A673 (cell line): ENCODE results near the gene RRH. TPM values are rescaled to one million over a fixed set of nuclear protein-coding genes. Genes with fewer than 3 reads are reported as not detected.
"Not testable (repeated sequence)": the region's sequence is repeated elsewhere in the genome, so short reads cannot be mapped to it uniquely, and the experiment has no call there.

ENCODE experiments used
- BruUV-seq: library from RNA; stranded (reverse); fragments of 400-500 nt; replicated peaks from 2 replicates; lab custom pipeline; 2021; lab: Mats Ljungman, UMichigan
- CTCF ChIA-PET: fragments of 300-600 bp; sonication (Branson Sonifier 250); formaldehyde crosslinking; loops from one replicate; lab custom pipeline; 2022; ENCODE audit warnings: antibody characterized with exemption; lab: Charles Lee
- POLR2A ChIA-PET: fragments of 300-600 bp; sonication (Branson Sonifier 250); formaldehyde crosslinking; loops from one replicate; lab custom pipeline; 2022; ENCODE audit warnings: antibody characterized with exemption; ENCODE audit not compliant: low non-redundant PET; lab: Charles Lee
- DNase-seq: peaks from one replicate; pipeline ENCODE4 v3.0.0-alpha.2; 2015; ENCODE audit warnings: low spot score
- H3K27ac ChIP-seq: fragments of 200-600 bp; sonication (generic); 2 replicates; pipeline ENCODE4 v1.5.1; 2016; ENCODE audit warnings: mixed run types, low read depth, mild to moderate bottlenecking, mixed read lengths, antibody characterized with exemption, low read length; ENCODE audit not compliant: poor library complexity, severe bottlenecking
- H3K27me3 ChIP-seq: fragments of 200-600 bp; sonication (generic); replicated peaks from 2 replicates; pipeline ENCODE4 v1.6.1; 2017; ENCODE audit warnings: mixed run types, low read depth, mild to moderate bottlenecking, mixed read lengths, antibody characterized with exemption, low read length; ENCODE audit not compliant: insufficient read depth, poor library complexity
- H3K36me3 ChIP-seq: fragments of 200-600 bp; sonication (generic); 2 replicates; pipeline ENCODE4 v1.6.1; 2016; ENCODE audit warnings: mixed run types, mild to moderate bottlenecking, mixed read lengths, antibody characterized with exemption, low read length; ENCODE audit not compliant: insufficient read depth, poor library complexity, severe bottlenecking
- H3K4me1 ChIP-seq: fragments of 200-600 bp; sonication (generic); 2 replicates; pipeline ENCODE4 v1.6.1; 2017; ENCODE audit warnings: mixed run types, mild to moderate bottlenecking, mixed read lengths, antibody characterized with exemption, low read length; ENCODE audit not compliant: insufficient read depth, poor library complexity, severe bottlenecking
- H3K4me3 ChIP-seq: fragments of 200-600 bp; sonication (generic); 2 replicates; pipeline ENCODE4 v1.5.1; 2016; ENCODE audit warnings: low read depth, mixed run types, mild to moderate bottlenecking, mixed read lengths, low read length; ENCODE audit not compliant: poor library complexity, severe bottlenecking
- H3K9me3 ChIP-seq: fragments of 200-600 bp; sonication (generic); 2 replicates; pipeline ENCODE4 v1.6.1; 2016; ENCODE audit warnings: mixed run types, low read depth, mild to moderate bottlenecking, mixed read lengths, antibody characterized with exemption, low read length; ENCODE audit not compliant: poor library complexity, severe bottlenecking
- CTCF ChIP-seq: fragments of 300-800, 200-600 bp; sonication (generic); conservative IDR thresholded peaks from 2 replicates; pipeline ENCODE4 v1.5.1; 2017; ENCODE audit warnings: low read depth, mild to moderate bottlenecking, antibody characterized with exemption, low read length, moderate library complexity, mixed read lengths
- EZH2 ChIP-seq: fragments of 200-600 bp; sonication (generic); IDR thresholded peaks from 2 replicates; pipeline ENCODE4 v1.6.1; 2017; ENCODE audit warnings: borderline replicate concordance, low read depth, mild to moderate bottlenecking, mixed read lengths, antibody characterized with exemption, low read length; ENCODE audit not compliant: poor library complexity, severe bottlenecking
- intact Hi-C: fragments of 100-400 bp; cut with micrococcal nuclease; formaldehyde crosslinking; loops from one replicate; pipeline ENCODE4 v1.10.0; 2022; ENCODE audit not compliant: unreplicated experiment
- total RNA-seq: library from RNA; stranded (reverse); gene quantifications from 2 replicates; pipeline ENCODE4 v1.2.3, GENCODE V29; 2021

Gene RRH
- total RNA-seq, 1 experiment from 2014 or later = 0.47 TPM

- Histone ChIP-seq H3K27ac (no peak within 1 kb of the TSS), H3K4me1 (peaks cover 3% of the 10 kb centered on the region), H3K4me3 (no peak within 1 kb of the TSS), H3K9me3 (no peaks in the 10 kb centered on the region), H3K27me3 (no peaks in the 10 kb centered on the region), H3K36me3 (no peaks in the 10 kb centered on the region)
- ChIA-PET CTCF (no interaction called here), POLR2A (no interaction called here)
- no peak for TF ChIP-seq CTCF
- intact Hi-C loops = no loop called here
- BruUV-seq = no TSS peak
- no peak for DNase-seq
Measured at GRCh38 chr4:109847896-109848442, 20.2 kb downstream of the RRH start, which contains the start of gene LRIT3. TSS of gene LRIT3 (plus strand) at chr4:109848107. CDS start at chr4:109848202, 95 bp downstream.

- no peak for DNase-seq
- ChIA-PET CTCF (no interaction called here), POLR2A (no interaction called here)
- Histone ChIP-seq H3K4me1 (peaks cover 3% of the 10 kb centered on the region), H3K9me3 (no peaks in the 10 kb centered on the region), H3K27me3 (no peaks in the 10 kb centered on the region), H3K27ac (no peak overlapping the region), H3K36me3 (no peaks in the 10 kb centered on the region), H3K4me3 (no peak overlapping the region)
- intact Hi-C loops = no loop called here
- no TSS peak for BruUV-seq
- TF ChIP-seq CTCF (no peak), EZH2 (no peak)
Measured at GRCh38 chr4:109848501-109848900, 20.7 kb downstream of the RRH start.

- intact Hi-C loops = no loop called here
- Histone ChIP-seq H3K27ac (peak overlapping the region; percentile 22), H3K36me3 (no peaks in the 10 kb centered on the region), H3K4me3 (no peak overlapping the region), H3K27me3 (no peaks in the 10 kb centered on the region), H3K9me3 (no peaks in the 10 kb centered on the region), H3K4me1 (peaks cover 3% of the 10 kb centered on the region)
- CTCF ChIA-PET = no interaction called here
- no TSS peak for BruUV-seq
- POLR2A ChIA-PET = no interaction called here
- no peak for DNase-seq
- no peak for TF ChIP-seq EZH2
- no peak for TF ChIP-seq CTCF
Measured at GRCh38 chr4:109850601-109851000, 22.8 kb downstream of the RRH start.

GRCh38 chr4:109859426-109860300, 31.9 kb downstream of the RRH start:
- H3K4me3 ChIP-seq, H3K27ac ChIP-seq, DNase-seq, POLR2A ChIA-PET, intact Hi-C loops, CTCF ChIA-PET, BruUV-seq, H3K27me3 ChIP-seq, H3K4me1 ChIP-seq, H3K36me3 ChIP-seq: not testable (repeated sequence)
- peaks cover 11% of the 10 kb centered on the region for H3K9me3 ChIP-seq
